GM21367 (cell line): Measurements from ENCODE around the gene DNAH9.

Experiments used
- ATAC-seq: cut with Tn5 transposase; IDR thresholded peaks from one replicate; pipeline ENCODE4 v1.9.1; 2021; ENCODE audit not compliant: unreplicated experiment

The DNAH9 gene

GRCh38 chr17:11598274-11599221, at the start of gene DNAH9:
TSS of gene DNAH9 (plus strand) at chr17:11598470. CDS start at chr17:11598499, 29 bp downstream.
- ATAC-seq, result no peak

- ATAC-seq, result no peak
Observed at GRCh38 chr17:11550431-11550830, 47.8 kb upstream of the DNAH9 start.

GRCh38 chr17:11551442-11551841, 46.8 kb upstream of the DNAH9 start:
- no peak for ATAC-seq

- no peak for ATAC-seq
Observed at GRCh38 chr17:11553135-11553534, 45.1 kb upstream of the DNAH9 start.

- no peak for ATAC-seq
Observed at GRCh38 chr17:11554042-11554441, 44.2 kb upstream of the DNAH9 start.

- no peak for ATAC-seq
Observed at GRCh38 chr17:11554542-11554941, 43.7 kb upstream of the DNAH9 start.

GRCh38 chr17:11555530-11555929, 42.7 kb upstream of the DNAH9 start:
- no peak for ATAC-seq

GRCh38 chr17:11557727-11558452, 40.4 kb upstream of the DNAH9 start:
- ATAC-seq, result no peak

- no peak for ATAC-seq
Observed at GRCh38 chr17:11558681-11559234, 39.5 kb upstream of the DNAH9 start.

- ATAC-seq, result no peak
Observed at GRCh38 chr17:11559601-11560000, 38.7 kb upstream of the DNAH9 start.

GRCh38 chr17:11561281-11561680, 37.0 kb upstream of the DNAH9 start:
- ATAC-seq, result no peak

- no peak for ATAC-seq
Observed at GRCh38 chr17:11561702-11562101, 36.6 kb upstream of the DNAH9 start.

- no peak for ATAC-seq
Observed at GRCh38 chr17:11564589-11565380, 33.5 kb upstream of the DNAH9 start.

- ATAC-seq, result no peak
Observed at GRCh38 chr17:11565591-11565990, 32.7 kb upstream of the DNAH9 start.

- ATAC-seq, result no peak
Observed at GRCh38 chr17:11578998-11579397, 19.3 kb upstream of the DNAH9 start.

GRCh38 chr17:11580677-11581076, 17.6 kb upstream of the DNAH9 start:
- ATAC-seq, result no peak

GRCh38 chr17:11582217-11582616, 16.1 kb upstream of the DNAH9 start:
- no peak for ATAC-seq

GRCh38 chr17:11583306-11583992, 14.8 kb upstream of the DNAH9 start:
- ATAC-seq, result no peak

- ATAC-seq, result no peak
Observed at GRCh38 chr17:11589716-11590115, 8.6 kb upstream of the DNAH9 start.

GRCh38 chr17:11601661-11602060, 3.4 kb downstream of the DNAH9 start:
- no peak for ATAC-seq
